ENCODE results near the gene LMAN2. TPM values are rescaled to one million over a fixed set of nuclear protein-coding genes. Genes with fewer than 3 reads are reported as not detected.

Gene LMAN2
- total RNA-seq, 1 experiment from 2014 or later: 106 TPM

DNA sequence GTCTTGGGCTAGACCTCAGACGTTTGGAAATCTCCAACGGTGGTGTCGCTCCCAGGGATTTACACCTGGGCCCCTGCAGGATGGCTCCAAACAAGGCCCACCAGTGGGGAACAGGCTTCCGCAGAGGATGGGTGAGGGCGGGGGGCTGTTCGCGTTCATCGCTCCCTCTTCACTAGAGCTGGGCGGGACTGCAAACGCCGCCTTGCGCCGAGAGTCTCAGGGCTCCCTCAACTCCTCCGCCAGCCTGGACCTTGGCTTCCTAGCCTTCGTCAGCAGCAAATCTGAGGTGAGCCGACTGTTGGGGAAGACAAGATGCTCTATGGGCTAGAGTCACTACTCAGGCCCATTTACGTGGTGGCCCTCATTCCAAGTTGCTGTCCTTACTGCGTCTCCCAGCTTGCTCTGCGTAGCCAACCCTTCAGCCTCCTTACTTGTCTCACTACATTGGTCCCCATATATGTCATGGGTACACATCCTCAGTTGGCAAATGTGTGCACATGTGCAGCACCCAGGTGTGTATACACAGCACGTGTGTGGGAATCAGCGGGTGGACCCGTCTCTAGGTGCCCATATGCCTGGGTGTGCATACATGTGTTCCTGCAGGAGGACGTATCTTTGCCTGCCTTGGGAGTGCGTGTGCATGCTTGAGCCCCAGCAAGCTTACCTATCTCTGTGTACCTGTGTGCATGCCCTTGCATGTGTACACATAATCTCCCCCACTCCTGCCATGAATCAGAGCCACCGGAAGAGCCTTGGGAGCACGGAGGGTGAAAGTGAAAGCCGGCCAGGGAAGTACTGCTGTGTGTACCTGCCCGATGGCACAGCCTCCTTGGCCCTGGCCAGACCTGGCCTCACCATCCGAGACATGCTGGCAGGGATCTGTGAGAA, 16.8 kb upstream of the LMAN2 start:
- Histone ChIP-seq H4K8ac (replicated peaks; ENCODE audit: insufficient read length, low read depth, low read length) (no peak overlapping the region), H3K18ac (ENCODE audit: insufficient read length, low read depth, low read length) (no peak overlapping the region), H3K23ac (ENCODE audit: insufficient read length, low read depth, low read length) (no peak overlapping the region), H2AFZ (ENCODE audit: low read length) (no peak overlapping the region), H3K4ac (ENCODE audit: low read depth, low read length) (no peak overlapping the region), H3K27ac (ENCODE audit: insufficient read length, low read depth, low read length) (no peak overlapping the region), H2AK5ac (ENCODE audit: insufficient read length, low read length) (no peak overlapping the region), H4K91ac (ENCODE audit: insufficient read length, low read depth, low read length) (no peak overlapping the region), H3K23me2 (ENCODE audit: insufficient read length, low read depth, low read length, poor library complexity, severe bottlenecking) (peaks cover 10% of the 10 kb centered on the region), H3K79me2 (ENCODE audit: insufficient read depth, low read length) (no peaks in the 10 kb centered on the region), H3K4me1 (ENCODE audit: insufficient read depth, low read length) (peaks cover 11% of the 10 kb centered on the region; the same call in 1 of the 2 replicates), H3K14ac (ENCODE audit: insufficient read depth, low read length) (no peak overlapping the region), H2BK5ac (ENCODE audit: insufficient read length, low read length) (no peak overlapping the region), H2BK15ac (ENCODE audit: low read depth, low read length) (no peak overlapping the region), H3T11ph (ENCODE audit: low read length) (no peak overlapping the region), H3K79me1 (ENCODE audit: insufficient read depth, low read depth, low read length, poor library complexity, severe bottlenecking) (no peaks in the 10 kb centered on the region), H2BK20ac (ENCODE audit: low read depth, low read length, poor library complexity, severe bottlenecking) (no peak overlapping the region), H2BK12ac (ENCODE audit: insufficient read length, low read depth, low read length) (no peak overlapping the region), H4K5ac (ENCODE audit: insufficient read length, low read depth, low read length) (no peak overlapping the region), H3K27me3 (ENCODE audit: insufficient read depth, low read length) (no peaks in the 10 kb centered on the region; the same call in 1 of the 2 replicates), H2BK120ac (ENCODE audit: low read depth, low read length, poor library complexity, severe bottlenecking) (no peak overlapping the region), H3K9ac (ENCODE audit: extremely low read depth, insufficient read length, low read length) (no peak overlapping the region), H3K9me3 (ENCODE audit: control insufficient read depth, low read depth, low read length) (no peaks in the 10 kb centered on the region), H4K20me1 (ENCODE audit: control insufficient read depth, insufficient read depth, insufficient read length) (no peaks in the 10 kb centered on the region), H3K4me2 (ENCODE audit: insufficient read depth, insufficient read length, low read length) (peak overlapping the region; percentile 46), H3K56ac (ENCODE audit: insufficient read length, low read depth, low read length) (no peak overlapping the region)
- Mint-ChIP-seq H3K27ac (peak overlapping the region in 1 of 3 experiments; percentile 42; a peak in 1 of 7 replicates), H3K27me3 (ENCODE audit: low read depth) (peaks cover 25% of the 10 kb centered on the region), H3K36me3 (ENCODE audit: insufficient read depth in 1 of 3, low read depth in 3 of 3) (peaks cover 8 to 22% (median 8%) of the 10 kb centered on the region in 3 experiments), H3K4me1 (peaks cover 35 to 65% of the 10 kb centered on the region in 2 experiments), H3K4me3 (peak overlapping the region; percentile 76 to 90), H3K9me3 (no peaks in the 10 kb centered on the region; a peak in 1 of 5 replicates)
- WGBS (ENCODE audit: extremely low coverage, insufficient read length, low lambda C conversion rate): no CpG with 5 or more reads among the region's 29 CpGs
- TF ChIP-seq CTCF (conservative IDR thresholded peaks at IDR 0.05): no peak
- DNase-seq: no peak
